Activated CD8-positive, alpha-beta T cell treated with anti-CD3 and anti-CD28 coated beads for 36 hours (primary cell): ENCODE measurements around the gene VSX1. TPM values are rescaled to one million over a fixed set of nuclear protein-coding genes. Genes with fewer than 3 reads are reported as not detected.
A peak's percentile ranks its signal among the peaks of the same experiment; 100 is the strongest.

Experiments
- ATAC-seq: fragments of 200-7000 bp; cut with Tn5 transposase; one replicate; pipeline ENCODE4 v1.10.0; 2021; ENCODE audit warnings: mild to moderate bottlenecking, moderate library complexity
- CTCF ChIA-PET: fragments of 350-600 bp; sonication (Branson Sonifier 250); formaldehyde crosslinking; loops from one replicate; lab custom pipeline; 2021; ENCODE audit warnings: antibody characterized with exemption; lab: Charles Lee
- POLR2A ChIA-PET: fragments of 350-600 bp; sonication (Branson Sonifier 250); formaldehyde crosslinking; loops from one replicate; lab custom pipeline; 2021; ENCODE audit warnings: antibody characterized with exemption; lab: Charles Lee
- DNase-seq: peaks from one replicate; pipeline ENCODE4 v3.0.0-alpha.2; 2020
- H3K27ac Mint-ChIP-seq: one replicate; pipeline ENCODE4 v1.8.0; 2021; ENCODE audit warnings: mild to moderate bottlenecking, mixed read lengths
- H3K27me3 Mint-ChIP-seq: one replicate; pipeline ENCODE4 v1.8.0; 2021; ENCODE audit warnings: mixed read lengths
- H3K36me3 Mint-ChIP-seq: one replicate; pipeline ENCODE4 v1.8.0; 2021; ENCODE audit warnings: low read depth, mixed read lengths
- H3K4me1 Mint-ChIP-seq: one replicate; pipeline ENCODE4 v1.8.0; 2021; ENCODE audit warnings: low read depth, mixed read lengths
- H3K4me3 Mint-ChIP-seq: one replicate; pipeline ENCODE4 v1.8.0; 2021; ENCODE audit warnings: mild to moderate bottlenecking, moderate library complexity, mixed read lengths
- H3K9me3 Mint-ChIP-seq: one replicate; pipeline ENCODE4 v1.8.0; 2021; ENCODE audit warnings: mixed read lengths
- intact Hi-C: fragments of 100-400 bp; cut with micrococcal nuclease; formaldehyde crosslinking; loops from one replicate; pipeline ENCODE4 v1.10.0; 2022
- total RNA-seq, 2 experiments: library from RNA; stranded (reverse); gene quantifications; one replicate each; pipeline ENCODE4 v1.2.3, GENCODE V29; 2021
- TF ChIP-seq, protein P1 (sequence below): fragments of 200-600 bp; IDR thresholded peaks from one replicate; pipeline ENCODE4 v1.8.0; 2022; ENCODE audit warnings: antibody characterized with exemption, mild to moderate bottlenecking

Gene VSX1
- total RNA-seq, 2 experiments from 2014 or later, result not detected

- DNase-seq (peak; percentile 83), ATAC-seq (peak; percentile 70)
- CTCF ChIA-PET, result interaction anchor here (1.3 to 10.9 kb wide), 4 partner anchors 12 to 350 kb away, joined by 3 to 167 read pairs (median 4); partner anchors contain the start of gene APMAP
- Mint-ChIP-seq H3K9me3 (no peaks in the 10 kb centered on the region), H3K36me3 (peaks cover 3% of the 10 kb centered on the region), H3K4me1 (peaks cover 40% of the 10 kb centered on the region), H3K27me3 (no peaks in the 10 kb centered on the region), H3K27ac (peak within 1 kb of the TSS; percentile 87), H3K4me3 (peak within 1 kb of the TSS; percentile 79)
- POLR2A ChIA-PET, result interaction anchor here (0.8 to 1.5 kb wide), 7 partner anchors 15 to 349 kb away, joined by 3 to 5 read pairs (median 3); partner anchors contain the start of genes APMAP and GINS1
- intact Hi-C loops, result no loop called here
- TF ChIP-seq, protein P1, sequence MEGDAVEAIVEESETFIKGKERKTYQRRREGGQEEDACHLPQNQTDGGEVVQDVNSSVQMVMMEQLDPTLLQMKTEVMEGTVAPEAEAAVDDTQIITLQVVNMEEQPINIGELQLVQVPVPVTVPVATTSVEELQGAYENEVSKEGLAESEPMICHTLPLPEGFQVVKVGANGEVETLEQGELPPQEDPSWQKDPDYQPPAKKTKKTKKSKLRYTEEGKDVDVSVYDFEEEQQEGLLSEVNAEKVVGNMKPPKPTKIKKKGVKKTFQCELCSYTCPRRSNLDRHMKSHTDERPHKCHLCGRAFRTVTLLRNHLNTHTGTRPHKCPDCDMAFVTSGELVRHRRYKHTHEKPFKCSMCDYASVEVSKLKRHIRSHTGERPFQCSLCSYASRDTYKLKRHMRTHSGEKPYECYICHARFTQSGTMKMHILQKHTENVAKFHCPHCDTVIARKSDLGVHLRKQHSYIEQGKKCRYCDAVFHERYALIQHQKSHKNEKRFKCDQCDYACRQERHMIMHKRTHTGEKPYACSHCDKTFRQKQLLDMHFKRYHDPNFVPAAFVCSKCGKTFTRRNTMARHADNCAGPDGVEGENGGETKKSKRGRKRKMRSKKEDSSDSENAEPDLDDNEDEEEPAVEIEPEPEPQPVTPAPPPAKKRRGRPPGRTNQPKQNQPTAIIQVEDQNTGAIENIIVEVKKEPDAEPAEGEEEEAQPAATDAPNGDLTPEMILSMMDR, result no peak
These were observed 23.7 kb downstream of the VSX1 start, which contains the start of gene ACSS1 for GRCh38 chr20:25058051-25058846. TSS of gene ACSS1 (minus strand) at chr20:25058139. CDS start at chr20:25058102, 37 bp downstream.

- ATAC-seq (peak; percentile 48), DNase-seq (peak; percentile 83)
- no peaks in the 10 kb centered on the region for H3K27me3 Mint-ChIP-seq
- intact Hi-C loops, result no loop called here
- H3K4me1 Mint-ChIP-seq, result peaks cover 47% of the 10 kb centered on the region
- no peaks in the 10 kb centered on the region for H3K9me3 Mint-ChIP-seq
- peaks cover 3% of the 10 kb centered on the region for H3K36me3 Mint-ChIP-seq
- H3K27ac Mint-ChIP-seq, result peak overlapping the region; percentile 87
- CTCF ChIA-PET, result interaction anchor here (2.5 to 10.9 kb wide), 2 partner anchors 61 to 121 kb away, joined by 6 to 167 read pairs; partner anchors contain the start of gene APMAP
- POLR2A ChIA-PET, result interaction anchor here (0.7 to 1.9 kb wide), 9 partner anchors 12 to 192 kb away, joined by 3 to 6 read pairs (median 3); no protein-coding TSS in a partner anchor
- peak overlapping the region; percentile 79 for H3K4me3 Mint-ChIP-seq
- TF ChIP-seq, protein P1, result no peak
These were observed 24.5 kb downstream of the VSX1 start for GRCh38 chr20:25057234-25058050.

DNA sequence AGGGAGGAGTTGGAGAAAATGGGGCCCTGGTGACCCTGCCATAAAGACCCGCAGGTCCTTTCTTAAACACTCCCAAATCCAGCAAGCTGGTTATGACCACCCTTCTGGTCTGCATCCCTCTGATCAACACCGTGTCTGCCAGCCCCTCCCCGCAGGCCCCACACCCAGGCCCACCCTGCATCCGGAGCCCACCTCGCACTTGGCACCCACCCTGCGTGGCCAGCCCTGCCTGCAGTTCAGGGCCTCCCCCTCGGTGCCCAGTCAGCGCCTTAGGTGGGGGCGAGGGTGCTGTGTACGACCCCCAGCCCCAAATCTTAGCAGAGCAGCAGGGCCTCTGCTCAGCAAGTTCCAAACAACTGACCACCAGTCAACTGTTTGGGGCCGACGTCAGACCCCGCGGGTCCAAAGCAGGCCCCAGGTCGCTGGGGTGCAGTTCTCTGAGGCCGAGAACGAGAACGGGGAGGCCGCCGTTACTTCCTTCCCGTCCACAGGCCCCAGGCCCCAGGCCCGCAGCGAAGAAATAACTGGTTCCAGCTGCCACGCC lies 25.2 kb downstream of the VSX1 start:
- H3K4me1 Mint-ChIP-seq, result peaks cover 51% of the 10 kb centered on the region
- POLR2A ChIA-PET, result interaction anchor here (0.7 to 1.9 kb wide), 7 partner anchors 12 to 193 kb away, joined by 3 to 6 read pairs (median 3); no protein-coding TSS in a partner anchor
- ATAC-seq, result peak; percentile 42

DNA sequence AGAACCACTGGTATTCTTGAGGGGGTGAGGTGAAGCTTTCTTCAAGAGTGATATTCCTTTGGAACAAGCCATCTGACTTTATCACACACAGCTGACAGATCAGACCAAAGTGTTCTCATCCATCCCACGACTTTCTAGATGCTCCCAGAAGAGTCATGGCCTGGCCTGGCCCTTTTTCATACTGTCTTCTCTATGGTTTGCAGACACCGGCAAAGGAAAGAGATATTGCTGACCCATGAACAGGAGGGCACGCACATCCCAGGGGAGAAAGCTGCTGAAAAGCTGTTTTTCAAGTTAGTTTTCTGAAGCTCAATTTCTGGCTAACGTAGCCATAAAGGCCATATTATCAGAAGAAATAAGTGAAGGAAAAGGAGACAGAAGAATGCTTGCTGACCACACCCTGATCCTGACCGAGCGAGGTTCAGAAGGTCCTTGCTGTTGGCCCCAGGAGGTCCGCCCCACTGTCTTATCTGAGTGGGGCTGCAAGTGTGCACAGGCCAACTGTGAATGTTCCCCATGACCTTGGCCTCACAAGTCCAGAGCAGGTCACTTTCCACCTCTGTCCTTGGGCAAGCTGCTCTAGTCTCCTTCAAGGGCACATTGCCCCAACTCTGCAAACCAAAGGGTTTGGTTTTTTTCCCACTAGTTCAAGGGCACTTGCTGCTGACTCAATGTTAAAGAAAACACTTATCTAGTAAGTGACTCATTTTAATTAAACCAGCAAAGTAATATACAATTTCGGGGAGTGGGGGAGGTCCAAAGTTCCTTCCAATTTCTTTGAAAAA lies 26.0 kb downstream of the VSX1 start:
- peak overlapping the region; percentile 32 for H3K27ac Mint-ChIP-seq
- ATAC-seq (no peak), DNase-seq (no peak)
- ChIA-PET POLR2A (interaction anchor here (0.6 to 1.9 kb wide), 5 partner anchors 10 to 187 kb away, joined by 3 to 6 read pairs (median 3); no protein-coding TSS in a partner anchor), CTCF (interaction anchor here (2.8 to 10.9 kb wide), 2 partner anchors 9 to 60 kb away, joined by 12 to 167 read pairs; partner anchors contain the start of gene APMAP)
- TF ChIP-seq, protein P1, result no peak
- H3K4me3 Mint-ChIP-seq, result peak overlapping the region; percentile 79
- no peaks in the 10 kb centered on the region for H3K9me3 Mint-ChIP-seq
- H3K27me3 Mint-ChIP-seq, result no peaks in the 10 kb centered on the region
- intact Hi-C loops, result no loop called here
- peaks cover 53% of the 10 kb centered on the region for H3K4me1 Mint-ChIP-seq
- peaks cover 3% of the 10 kb centered on the region for H3K36me3 Mint-ChIP-seq

More for the DNA sequence above, 25.2 kb downstream of the VSX1 start:
- peak overlapping the region; percentile 79 for H3K4me3 Mint-ChIP-seq
- peaks cover 3% of the 10 kb centered on the region for H3K36me3 Mint-ChIP-seq
- H3K27me3 Mint-ChIP-seq, result no peaks in the 10 kb centered on the region
- intact Hi-C loops, result no loop called here
- CTCF ChIA-PET, result interaction anchor here (2.5 to 10.9 kb wide), 2 partner anchors 61 to 122 kb away, joined by 6 to 167 read pairs; partner anchors contain the start of gene APMAP
- no peaks in the 10 kb centered on the region for H3K9me3 Mint-ChIP-seq
- TF ChIP-seq, protein P1, result no peak
- no peak for DNase-seq
- H3K27ac Mint-ChIP-seq, result peak overlapping the region; percentile 87
